Measurements from ENCODE around the gene UBE3D. TPM values are rescaled to one million over a fixed set of nuclear protein-coding genes. Genes with fewer than 3 reads are reported as not detected.

The UBE3D gene
- total and polyA plus RNA-seq, 2 of the 8 experiments (the other 6 are each of a cell fraction or from before 2014, with no cell fraction given), result 5.7 to 16.3 TPM

DNA sequence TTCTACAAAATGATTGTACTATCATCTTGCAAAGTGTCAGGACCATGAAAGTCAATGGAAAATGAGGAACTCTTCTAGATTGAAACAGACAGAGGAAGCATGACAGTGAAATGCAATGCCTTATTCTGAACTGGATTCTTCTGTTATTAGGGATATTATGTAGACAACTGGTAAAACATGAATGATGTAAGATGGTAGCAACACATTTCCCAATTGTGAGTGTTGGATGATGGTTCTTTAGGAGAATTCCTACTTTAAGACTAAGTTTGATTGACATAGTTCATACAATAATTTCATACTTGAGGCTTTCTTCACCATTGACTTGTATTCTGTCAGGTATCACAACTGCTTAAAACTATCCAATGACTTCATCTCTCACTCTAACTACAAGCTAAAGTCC, 4.5 kb downstream of the UBE3D start:
- CTCF ChIA-PET (ENCODE audit: partially characterized antibody), result no interaction called here
- Histone ChIP-seq H3K4me2 (ENCODE audit: insufficient read depth in 1 of 2, low read depth in 2 of 2, low read length in 2 of 2) (no peak overlapping the region), H2BK5ac (ENCODE audit: low read depth, low read length) (no peak overlapping the region), H3K4ac (replicated peaks; ENCODE audit: insufficient read length, low read depth, low read length) (no peak overlapping the region), H3K79me2 (ENCODE audit: control insufficient read depth in 1 of 2, insufficient read depth in 2 of 2, low read length in 2 of 2) (peaks cover 4 to 64% of the 10 kb centered on the region in 2 experiments; a peak in 3 of 4 replicates), H3K4me1 (replicated peaks in 1 of 4; ENCODE audit: control insufficient read depth in 3 of 4, insufficient read depth in 4 of 4, low read length in 3 of 4) (no peaks in the 10 kb centered on the region), H2BK15ac (ENCODE audit: low read length) (no peak overlapping the region), H3K9ac (replicated peaks in 1 of 4; ENCODE audit: extremely low read depth in 1 of 4, low read depth in 3 of 4, low read length in 3 of 4) (no peak overlapping the region), H3K14ac (ENCODE audit: insufficient read length) (no peak overlapping the region), H3K9me3 (ENCODE audit: insufficient read depth in 2 of 2, low read depth in 1 of 2, low read length in 1 of 2) (no peaks in the 10 kb centered on the region), H3K27ac (ENCODE audit: low read depth, low read length) (no peak overlapping the region), H2AFZ (ENCODE audit: low read length) (no peak overlapping the region), H2BK20ac (ENCODE audit: low read length) (no peak overlapping the region), H4K5ac (ENCODE audit: insufficient read length, low read depth, low read length) (no peak overlapping the region), H4K20me1 (replicated peaks in 1 of 2; ENCODE audit: control insufficient read depth in 1 of 2, insufficient read depth in 2 of 2, low read length in 2 of 2) (peaks cover 2 to 3% of the 10 kb centered on the region in 2 experiments), H2BK12ac (ENCODE audit: low read depth, low read length) (no peak overlapping the region), H3K56ac (replicated peaks; ENCODE audit: insufficient read length, low read depth, low read length) (no peak overlapping the region), H3K36me3 (ENCODE audit: control insufficient read depth in 2 of 4, insufficient read depth in 4 of 4, low read length in 3 of 4) (peaks cover 5 to 13% (median 6%) of the 10 kb centered on the region in 4 experiments; a peak in 6 of 8 replicates), H3K27me3 (replicated peaks in 1 of 4; ENCODE audit: control insufficient read depth in 3 of 4, extremely low read depth in 1 of 4, insufficient read depth in 3 of 4, low read length in 3 of 4) (no peaks in the 10 kb centered on the region), H3K79me1 (ENCODE audit: low read depth, low read length) (peaks cover 7% of the 10 kb centered on the region; the same call in 1 of the 2 replicates), H4K8ac (ENCODE audit: extremely low read depth, insufficient read depth, low read length) (no peak overlapping the region), H3K18ac (ENCODE audit: extremely low read depth, low read length) (no peak overlapping the region), H2AK5ac (ENCODE audit: low read depth, low read length) (no peak overlapping the region), H3K4me3 (ENCODE audit: extremely low read depth in 1 of 4, insufficient read depth in 2 of 4, low read depth in 3 of 4, low read length in 4 of 4) (no peak overlapping the region), H4K91ac (replicated peaks; ENCODE audit: insufficient read length, low read length) (no peak overlapping the region), H3K23me2 (ENCODE audit: low read depth, low read length) (no peaks in the 10 kb centered on the region), H2BK120ac (replicated peaks; ENCODE audit: low read depth, low read length) (no peak overlapping the region), H3K23ac (ENCODE audit: insufficient read length) (no peak overlapping the region)
- no peak for FAIRE-seq
- POLR2A ChIA-PET (ENCODE audit: partially characterized antibody), result no interaction called here
- DNase-seq (ENCODE audit: low read depth in 1 of 2, low spot score in 2 of 2), result no peak
- TF ChIP-seq RBBP5 (IDR thresholded peaks at IDR 0.05; ENCODE audit: borderline replicate concordance, low read depth, low read length), result no peak
- TF ChIP-seq GABPA (IDR thresholded peaks at IDR 0.05; ENCODE audit: borderline replicate concordance, insufficient read depth, low read length), result no peak
- TF ChIP-seq TEAD4 (IDR thresholded peaks at IDR 0.05; ENCODE audit: low read depth, low read length), result no peak
- no peak for TF ChIP-seq RAD21 (IDR thresholded peaks at IDR 0.05 in 1 of 2, conservative IDR thresholded peaks at IDR 0.05 in 1 of 2; ENCODE audit: low read depth in 2 of 2, low read length in 2 of 2)
- TF ChIP-seq RFX5 (IDR thresholded peaks at IDR 0.05; ENCODE audit: borderline replicate concordance, low read depth, low read length), result no peak
- no peak for TF ChIP-seq SIN3A (conservative IDR thresholded peaks at IDR 0.05 in 1 of 2, IDR thresholded peaks at IDR 0.05 in 1 of 2; ENCODE audit: low read depth in 1 of 2, low read length in 2 of 2)
- no peak for TF ChIP-seq SRF (IDR thresholded peaks at IDR 0.05; ENCODE audit: low read depth, low read length)
- TF ChIP-seq CTBP2 (IDR thresholded peaks at IDR 0.05; ENCODE audit: borderline replicate concordance, insufficient read depth, insufficient read length, low read length), result no peak
- no peak for TF ChIP-seq SP1 (IDR thresholded peaks at IDR 0.05; ENCODE audit: low read depth, low read length)

Measured in H1 (cell line).